Astrocyte of the hippocampus (primary cell): ENCODE data around the gene NOX4.
"Not testable (repeated sequence)": the region's sequence is repeated elsewhere in the genome, so short reads cannot be mapped to it uniquely, and the experiment has no call there.

Source experiments
- DNase-seq: peaks from one replicate; pipeline ENCODE4 v3.0.0; 2011; ENCODE audit warnings: low read depth, low spot score

Gene NOX4

DNA sequence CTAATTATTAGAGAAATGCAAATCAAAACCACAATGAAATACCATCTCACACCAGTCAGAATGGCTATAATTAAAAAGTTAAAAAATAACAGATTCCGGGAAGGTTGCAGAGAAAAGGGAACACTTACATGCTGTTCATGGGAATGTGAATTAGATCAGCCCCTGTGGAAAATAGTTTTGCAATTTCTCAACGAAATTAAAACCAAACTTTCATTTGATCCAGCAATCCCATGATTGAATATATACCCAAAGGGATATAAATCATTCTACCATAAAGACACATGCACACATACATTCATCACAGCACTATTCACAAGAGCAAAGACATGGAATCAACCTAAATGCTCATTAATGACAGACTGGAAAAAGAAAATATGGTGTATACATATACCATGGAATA, 32.5 kb downstream of the NOX4 start:
- DNase-seq, result no peak

DNA sequence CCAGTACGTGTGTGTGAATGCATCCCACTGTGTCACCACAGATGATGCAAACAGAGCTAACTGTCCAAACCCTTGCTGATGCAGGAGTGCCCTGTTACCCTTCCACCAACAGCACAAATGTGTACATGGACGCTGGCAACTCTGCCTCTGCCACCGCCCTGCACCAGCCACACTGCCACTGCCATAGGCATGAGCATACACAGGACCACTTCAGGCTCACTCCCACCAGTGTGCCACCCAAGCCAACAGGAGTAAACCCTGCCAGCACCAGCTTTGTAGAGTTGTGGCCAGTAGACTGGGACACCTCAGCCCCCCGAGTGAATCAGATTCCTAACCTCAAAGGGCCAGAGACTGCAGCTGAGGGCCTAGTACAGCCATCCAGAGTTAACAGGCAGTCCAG, 34.0 kb downstream of the NOX4 start:
- no peak for DNase-seq

DNA sequence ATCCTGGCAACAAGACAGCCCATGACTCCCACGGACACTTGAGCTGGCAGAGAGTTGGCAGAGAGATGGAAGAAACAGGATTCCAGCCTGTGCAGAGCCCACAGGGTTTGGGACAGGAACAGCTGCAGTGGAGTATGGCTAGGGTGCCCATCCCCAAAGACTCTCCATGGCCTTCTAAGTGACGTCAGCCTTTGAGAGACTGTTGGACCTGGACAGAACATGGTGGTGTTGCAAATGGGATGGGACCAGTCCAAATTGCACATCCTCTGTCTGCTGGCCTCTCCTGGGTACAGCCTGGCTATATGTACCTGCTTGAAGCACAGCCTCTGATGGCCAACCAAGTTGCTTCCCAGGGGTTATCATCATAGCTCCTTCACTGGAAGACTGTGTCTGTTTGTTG, 34.5 kb downstream of the NOX4 start:
- DNase-seq, result no peak

- no peak for DNase-seq
Observed at GRCh38 chr11:89452780-89453179, 38.4 kb downstream of the NOX4 start.

GRCh38 chr11:89447845-89448244, 43.3 kb downstream of the NOX4 start:
- no peak for DNase-seq

DNA sequence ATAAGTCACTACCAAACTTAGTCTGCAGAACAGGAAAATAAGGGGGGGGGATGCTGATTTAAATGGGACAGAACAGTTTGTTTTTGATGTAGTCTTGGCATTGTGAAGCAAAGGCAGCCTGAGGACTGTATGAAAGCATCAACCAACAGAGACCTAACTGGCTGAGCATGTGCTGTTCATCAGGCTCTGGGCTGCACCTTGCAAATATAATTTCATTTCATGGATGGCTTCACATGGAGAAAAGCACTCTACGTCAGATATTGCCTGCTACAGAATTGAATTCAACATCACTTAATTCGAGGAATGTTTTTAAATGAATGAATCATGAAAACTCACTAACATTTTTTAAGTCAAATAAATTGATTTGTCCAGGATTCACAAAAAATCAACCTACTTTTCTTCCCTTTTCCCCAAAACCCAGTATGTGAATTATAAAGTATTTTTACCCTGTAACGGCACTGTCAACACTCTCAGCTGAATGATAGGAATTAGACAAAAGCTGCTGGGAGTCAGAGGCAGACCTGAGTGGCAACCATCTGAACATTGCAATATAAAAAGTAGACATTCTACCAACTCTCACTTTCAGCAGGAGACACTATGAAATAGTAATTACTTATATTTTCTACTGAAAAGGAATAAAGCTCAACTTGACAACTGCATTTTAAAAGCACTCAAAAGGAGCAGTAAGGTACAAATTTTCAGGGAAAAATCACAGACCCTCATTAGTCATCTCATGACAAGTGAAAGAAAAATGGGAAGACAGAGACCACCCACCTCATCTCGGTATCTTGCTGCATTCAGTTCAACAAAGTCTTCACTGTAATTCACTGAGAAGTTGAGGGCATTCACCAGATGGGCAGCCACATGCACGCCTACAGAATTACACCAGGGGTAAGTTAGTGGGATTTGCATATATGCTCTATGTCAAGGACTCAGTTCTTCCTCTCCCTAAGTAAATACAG, 47.5 kb downstream of the NOX4 start:
- DNase-seq, result peak; percentile 81

GRCh38 chr11:89442801-89443200, 48.4 kb downstream of the NOX4 start:
- DNase-seq, result no peak

GRCh38 chr11:89441606-89442005, 49.6 kb downstream of the NOX4 start:
- DNase-seq, result no peak

DNA sequence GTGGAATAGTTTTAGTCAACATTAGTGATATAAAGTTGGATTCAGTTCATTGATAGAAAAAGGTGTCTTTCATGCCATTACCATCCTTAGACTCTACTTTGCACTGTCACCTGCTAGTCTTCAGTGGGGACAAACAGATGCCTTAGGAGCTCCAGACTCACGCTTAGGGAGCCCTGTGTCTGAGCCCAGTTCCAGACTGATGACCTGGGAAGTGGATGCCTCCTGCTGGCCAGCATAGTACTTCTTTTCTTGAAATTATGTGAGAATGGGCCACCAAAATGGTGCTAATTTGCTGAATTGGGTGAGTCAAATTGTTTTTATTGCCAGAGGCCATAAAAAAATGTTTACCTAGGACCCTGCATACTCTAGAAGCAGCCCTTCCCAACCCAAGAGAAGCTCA, 53.9 kb downstream of the NOX4 start:
- no peak for DNase-seq

- DNase-seq, result peak; percentile 35
Observed at GRCh38 chr11:89436071-89436470, 55.1 kb downstream of the NOX4 start.

DNA sequence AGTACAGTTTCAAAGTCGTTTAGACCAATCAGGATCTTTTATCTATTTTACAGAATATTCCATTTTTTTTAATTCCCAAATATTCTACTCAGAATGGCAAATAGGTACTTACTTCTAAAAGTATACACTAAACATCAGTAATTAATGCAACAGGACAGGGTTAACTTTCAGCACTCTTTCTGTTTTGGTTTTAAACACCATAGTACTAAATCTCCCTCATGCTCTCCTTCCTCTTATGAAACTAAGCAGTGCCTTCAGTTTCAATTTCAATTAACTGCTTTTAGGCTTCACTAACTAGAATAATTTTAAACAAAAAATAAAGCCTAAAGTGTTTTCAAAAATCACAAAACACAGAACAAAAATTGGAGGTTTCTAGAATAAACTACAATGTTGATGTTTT, 57.9 kb downstream of the NOX4 start:
- DNase-seq, result no peak

DNA sequence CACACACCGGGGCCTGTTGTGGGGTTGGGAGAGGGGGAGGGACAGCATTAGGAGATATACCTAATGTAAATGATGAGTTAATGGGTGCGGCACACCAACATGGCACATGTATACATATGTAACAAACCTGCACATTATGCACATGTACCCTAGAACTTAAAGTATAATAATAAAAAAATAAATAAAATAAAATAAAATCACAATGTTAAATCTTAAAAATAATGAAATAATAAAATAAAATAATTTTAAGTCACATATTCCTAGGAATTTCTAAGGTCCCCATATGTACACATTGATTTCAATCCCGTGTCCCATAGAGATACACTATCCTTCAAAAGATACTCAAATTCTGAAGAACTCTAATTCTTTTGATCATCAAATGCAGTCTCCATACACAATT, 59.0 kb downstream of the NOX4 start:
- DNase-seq, result not testable (repeated sequence)

GRCh38 chr11:89426501-89426900, 64.7 kb downstream of the NOX4 start:
- DNase-seq, result not testable (repeated sequence)

- DNase-seq, result no peak
Observed at GRCh38 chr11:89421718-89422117, 69.5 kb downstream of the NOX4 start.

- no peak for DNase-seq
Observed at GRCh38 chr11:89420981-89421380, 70.2 kb downstream of the NOX4 start.

DNA sequence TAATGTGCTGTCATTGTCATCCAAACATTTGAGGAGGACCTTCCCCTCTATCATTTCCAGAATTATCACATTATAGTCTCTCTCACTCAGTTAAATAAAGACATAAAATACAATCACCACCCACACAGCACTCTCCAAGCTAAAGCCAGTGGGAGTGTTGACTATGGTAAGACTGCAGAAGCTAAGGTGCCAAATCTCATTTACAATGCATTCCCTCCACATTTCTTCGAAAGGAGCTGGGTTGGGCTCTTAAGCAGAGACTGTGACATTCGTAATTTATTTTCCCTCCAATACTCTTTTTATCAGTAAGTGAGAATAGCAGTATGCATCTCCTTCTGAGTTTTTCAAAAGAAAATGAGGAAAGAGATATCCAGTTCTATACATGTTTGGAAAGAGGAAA, 74.2 kb downstream of the NOX4 start:
- no peak for DNase-seq

- not testable (repeated sequence) for DNase-seq
Observed at GRCh38 chr11:89411112-89411511, 80.1 kb downstream of the NOX4 start.

GRCh38 chr11:89410666-89411065, 80.5 kb downstream of the NOX4 start:
- DNase-seq, result not testable (repeated sequence)

- DNase-seq, result not testable (repeated sequence)
Observed at GRCh38 chr11:89408441-89408840, 82.7 kb downstream of the NOX4 start.

GRCh38 chr11:89405629-89406028, 85.5 kb downstream of the NOX4 start:
- no peak for DNase-seq

DNA sequence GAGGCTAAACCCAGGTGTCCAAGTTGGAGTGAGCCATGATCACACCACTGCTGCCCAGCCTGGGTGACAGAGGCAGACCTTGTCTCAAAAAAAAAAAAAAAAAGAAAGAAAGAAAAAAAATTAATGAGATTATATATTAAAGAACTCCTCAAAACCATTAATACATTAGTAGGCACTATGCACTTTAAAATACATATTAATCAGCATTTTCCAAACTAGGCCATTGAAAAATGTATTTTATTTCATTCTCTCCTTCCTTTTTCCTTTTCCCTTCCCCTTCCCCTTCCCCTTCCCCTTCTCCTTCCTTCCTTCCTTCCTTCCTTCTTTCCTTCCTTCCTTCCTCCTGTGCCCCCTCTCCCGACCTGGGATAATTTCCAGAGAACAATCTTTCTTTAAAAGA, 99.5 kb downstream of the NOX4 start:
- DNase-seq, result not testable (repeated sequence)

- not testable (repeated sequence) for DNase-seq
Observed at GRCh38 chr11:89387501-89387900, 103.7 kb downstream of the NOX4 start.

DNA sequence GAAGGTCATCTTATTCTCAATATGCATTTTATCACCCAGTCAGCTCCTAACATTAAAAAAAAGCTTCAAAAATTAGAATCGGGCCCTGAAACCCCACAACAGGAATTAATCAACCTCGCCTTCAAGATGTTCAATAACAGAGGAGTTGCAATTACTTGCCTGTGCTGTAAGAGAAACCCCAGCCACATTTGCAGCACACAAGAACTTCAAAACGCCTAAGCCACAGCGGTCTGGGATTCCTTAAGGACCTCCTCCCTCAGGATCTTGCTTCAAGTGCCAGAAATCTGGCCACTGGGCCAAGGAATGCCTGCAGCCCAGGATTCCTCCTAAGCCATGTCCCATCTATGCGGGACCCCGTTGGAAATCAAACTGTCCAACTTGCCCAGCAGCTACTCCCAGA, 108.2 kb downstream of the NOX4 start:
- peak; percentile 31 for DNase-seq
